Astrocyte (in vitro differentiated cells and primary cell): Measurements from ENCODE around the gene DCBLD2. TPM values are rescaled to one million over a fixed set of nuclear protein-coding genes. Genes with fewer than 3 reads are reported as not detected.

Source experiments
- DNase-seq: peaks from one replicate; pipeline ENCODE4 v3.0.0-alpha.2; 2010; ENCODE audit warnings: low read depth
- FAIRE-seq: peaks from 2 replicates; lab custom pipeline; 2011; peaks lifted over from hg19 to GRCh38; lab: Jason Lieb, UNC
- H2AFZ ChIP-seq: 2 replicates; pipeline ENCODE4 v1.6.0; 2012; ENCODE audit warnings: low read depth, low read length, inconsistent platforms
- H3K27ac ChIP-seq: 2 replicates; pipeline ENCODE4 v1.5.1; 2011; ENCODE audit warnings: low read depth, low read length, inconsistent platforms
- H3K27me3 ChIP-seq: 2 replicates; pipeline ENCODE4 v1.6.0; 2011; ENCODE audit warnings: low read length, inconsistent platforms; ENCODE audit not compliant: insufficient read depth
- H3K36me3 ChIP-seq: 2 replicates; pipeline ENCODE4 v1.5.1; 2011; ENCODE audit warnings: low read length, inconsistent platforms; ENCODE audit not compliant: insufficient read depth
- H3K4me1 ChIP-seq: 2 replicates; pipeline ENCODE4 v1.5.1; 2011; ENCODE audit warnings: low read length, inconsistent platforms; ENCODE audit not compliant: insufficient read depth
- H3K4me2 ChIP-seq: 2 replicates; pipeline ENCODE4 v1.6.0; 2012; ENCODE audit warnings: low read length, inconsistent platforms
- H3K4me3 ChIP-seq: 2 replicates; pipeline ENCODE4 v1.5.1; 2011; ENCODE audit warnings: low read depth, mild to moderate bottlenecking, low read length, inconsistent platforms; ENCODE audit not compliant: insufficient read depth
- H3K79me2 ChIP-seq: 2 replicates; pipeline ENCODE4 v1.6.0; 2012; ENCODE audit warnings: mild to moderate bottlenecking, low read length, inconsistent platforms; ENCODE audit not compliant: insufficient read depth
- H3K9ac ChIP-seq: 2 replicates; pipeline ENCODE4 v1.6.0; 2012; ENCODE audit warnings: mild to moderate bottlenecking, low read length, inconsistent platforms
- H3K9me3 ChIP-seq: 2 replicates; pipeline ENCODE4 v1.5.1; 2012; ENCODE audit warnings: low read depth, mild to moderate bottlenecking, low read length, inconsistent platforms; ENCODE audit not compliant: insufficient read depth
- H4K20me1 ChIP-seq: 2 replicates; pipeline ENCODE4 v1.6.0; 2012; ENCODE audit warnings: low read length, inconsistent platforms; ENCODE audit not compliant: insufficient read depth
- H3K27ac Mint-ChIP-seq: one replicate; pipeline ENCODE4 v1.8.0; 2021; ENCODE audit warnings: mild to moderate bottlenecking, mixed read lengths; ENCODE audit not compliant: unreplicated experiment
- H3K27me3 Mint-ChIP-seq: one replicate; pipeline ENCODE4 v1.8.0; 2021; ENCODE audit warnings: low read depth, mixed read lengths; ENCODE audit not compliant: unreplicated experiment
- H3K36me3 Mint-ChIP-seq: one replicate; pipeline ENCODE4 v1.8.0; 2021; ENCODE audit warnings: low read depth, mixed read lengths; ENCODE audit not compliant: unreplicated experiment
- H3K4me1 Mint-ChIP-seq: one replicate; pipeline ENCODE4 v1.8.0; 2021; ENCODE audit warnings: low read depth, mixed read lengths; ENCODE audit not compliant: unreplicated experiment
- H3K4me3 Mint-ChIP-seq: one replicate; pipeline ENCODE4 v1.8.0; 2021; ENCODE audit warnings: mild to moderate bottlenecking, moderate library complexity, mixed read lengths; ENCODE audit not compliant: unreplicated experiment
- H3K9me3 Mint-ChIP-seq: one replicate; pipeline ENCODE4 v1.8.0; 2021; ENCODE audit warnings: mild to moderate bottlenecking, mixed read lengths; ENCODE audit not compliant: unreplicated experiment
- CTCF ChIP-seq: IDR thresholded peaks from 2 replicates; pipeline ENCODE4 v1.5.1; 2011; ENCODE audit warnings: low read depth, mild to moderate bottlenecking, inconsistent platforms, low read length, moderate library complexity; ENCODE audit not compliant: insufficient read depth
- EZH2 ChIP-seq: IDR thresholded peaks from 2 replicates; pipeline ENCODE4 v1.6.1; 2012; ENCODE audit warnings: mild to moderate bottlenecking, low read length, inconsistent platforms; ENCODE audit not compliant: insufficient read depth
- total RNA-seq: library from RNA; stranded (reverse); gene quantifications from 2 replicates; pipeline ENCODE4 v1.2.1, GENCODE V29; 2021

DCBLD2 gene
- total RNA-seq, 1 donor from 2014 or later: 243 TPM

GRCh38 chr3:98920166-98920565 lies 18.7 kb upstream of the DCBLD2 start:
- no peak for FAIRE-seq
- no peak for DNase-seq
- H2AFZ ChIP-seq: no peak overlapping the region
- Mint-ChIP-seq H3K4me1 (peaks cover 41% of the 10 kb centered on the region), H3K4me3 (no peak overlapping the region), H3K36me3 (no peaks in the 10 kb centered on the region), H3K27me3 (no peaks in the 10 kb centered on the region), H3K9me3 (no peaks in the 10 kb centered on the region), H3K27ac (peak overlapping the region; percentile 60)
- no peak overlapping the region for H3K9ac ChIP-seq
- no peak overlapping the region for H3K27ac ChIP-seq
- H3K4me1 ChIP-seq: peaks cover 27% of the 10 kb centered on the region
- H3K4me3 ChIP-seq: no peak overlapping the region
- no peak overlapping the region for H3K4me2 ChIP-seq
- H3K79me2 ChIP-seq: no peaks in the 10 kb centered on the region
- TF ChIP-seq EZH2 (no peak), CTCF (no peak)
- H3K36me3 ChIP-seq: no peaks in the 10 kb centered on the region
- H4K20me1 ChIP-seq: no peaks in the 10 kb centered on the region
- no peaks in the 10 kb centered on the region for H3K9me3 ChIP-seq
- H3K27me3 ChIP-seq: no peaks in the 10 kb centered on the region

- TF ChIP-seq EZH2 (no peak), CTCF (no peak)
- Histone ChIP-seq H3K4me2 (peak overlapping the region; percentile 50), H3K4me3 (no peak overlapping the region), H3K27ac (peak overlapping the region; percentile 55), H3K79me2 (no peaks in the 10 kb centered on the region), H3K36me3 (no peaks in the 10 kb centered on the region), H3K4me1 (peaks cover 35% of the 10 kb centered on the region), H4K20me1 (no peaks in the 10 kb centered on the region), H3K9me3 (no peaks in the 10 kb centered on the region), H3K27me3 (no peaks in the 10 kb centered on the region), H3K9ac (peak overlapping the region; percentile 40), H2AFZ (peak overlapping the region; percentile 7)
- no peaks in the 10 kb centered on the region for H3K27me3 Mint-ChIP-seq
- peak overlapping the region; percentile 86 for H3K27ac Mint-ChIP-seq
- peaks cover 41% of the 10 kb centered on the region for H3K4me1 Mint-ChIP-seq
- no peaks in the 10 kb centered on the region for H3K36me3 Mint-ChIP-seq
- H3K4me3 Mint-ChIP-seq: no peak overlapping the region
- peak; percentile 59 for DNase-seq
- no peaks in the 10 kb centered on the region for H3K9me3 Mint-ChIP-seq
- FAIRE-seq: no peak
These were observed 17.1 kb upstream of the DCBLD2 start for GRCh38 chr3:98918586-98918985.

GRCh38 chr3:98917608-98918007 lies 16.1 kb upstream of the DCBLD2 start:
- peaks cover 32% of the 10 kb centered on the region for H3K4me1 Mint-ChIP-seq
- FAIRE-seq (no peak), DNase-seq (no peak)
- TF ChIP-seq CTCF (no peak), EZH2 (no peak)
- no peaks in the 10 kb centered on the region for H3K27me3 Mint-ChIP-seq
- H3K27ac Mint-ChIP-seq: no peak overlapping the region
- H3K36me3 Mint-ChIP-seq: no peaks in the 10 kb centered on the region
- no peaks in the 10 kb centered on the region for H3K36me3 ChIP-seq
- H3K79me2 ChIP-seq: no peaks in the 10 kb centered on the region
- H3K27me3 ChIP-seq: no peaks in the 10 kb centered on the region
- no peak overlapping the region for H3K4me3 ChIP-seq
- no peak overlapping the region for H3K9ac ChIP-seq
- no peaks in the 10 kb centered on the region for H4K20me1 ChIP-seq
- peaks cover 25% of the 10 kb centered on the region for H3K4me1 ChIP-seq
- H3K4me2 ChIP-seq: no peak overlapping the region
- no peak overlapping the region for H3K4me3 Mint-ChIP-seq
- H3K9me3 ChIP-seq: no peaks in the 10 kb centered on the region
- no peak overlapping the region for H2AFZ ChIP-seq
- H3K27ac ChIP-seq: no peak overlapping the region
- H3K9me3 Mint-ChIP-seq: no peaks in the 10 kb centered on the region
